ENCODE measurements around the gene ETV7.

The ETV7 gene

DNA sequence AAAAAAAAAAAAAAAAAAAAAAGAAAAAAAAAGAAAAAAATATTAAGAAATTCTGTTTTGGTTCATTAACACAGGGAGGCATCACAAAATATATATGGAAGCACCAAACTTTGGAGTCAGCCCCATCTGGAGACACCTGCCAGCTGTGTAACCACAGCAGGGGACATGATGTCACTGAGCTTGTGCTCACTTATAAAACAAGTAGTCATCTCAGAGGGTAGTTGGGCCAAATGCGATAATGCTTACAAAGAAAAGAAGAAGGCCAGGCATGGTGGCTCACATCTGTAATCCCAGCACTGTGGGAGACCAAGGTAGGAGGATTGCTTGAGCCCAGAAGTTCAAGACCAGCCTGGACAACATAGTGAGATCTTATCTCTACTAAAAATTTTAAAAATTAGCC is 49.7 kb downstream of the ETV7 start:
- DNase-seq: no peak

DNA sequence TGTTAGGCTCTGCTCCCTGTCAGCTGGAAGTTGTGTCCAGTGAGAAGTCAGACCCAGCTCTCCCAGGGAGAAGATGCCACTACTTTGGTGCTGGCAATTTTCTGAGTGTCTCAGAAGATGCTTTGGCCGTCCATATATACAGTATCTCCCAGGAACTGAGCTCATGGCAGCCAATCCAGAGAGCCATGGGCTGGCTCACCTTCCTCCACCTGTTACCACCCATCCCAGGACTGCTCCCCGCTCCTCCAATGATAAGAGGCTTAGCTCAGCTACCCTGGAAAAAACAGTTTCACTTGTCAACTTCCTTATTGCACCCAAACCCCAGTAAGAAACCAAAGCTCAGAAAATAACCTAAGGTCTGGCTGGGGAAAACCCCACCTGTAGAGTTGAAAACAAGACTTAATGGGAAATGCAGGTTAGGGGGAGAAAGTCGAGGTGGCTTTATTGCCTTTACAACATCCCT is 50.7 kb downstream of the ETV7 start, which contains the start of gene BNIP5:
Gene BNIP5, minus strand, starts transcription at position 110 of the 463 bp plus-strand sequence. CDS start 6,198 bp downstream, outside the sequence.
- DNase-seq: peak; percentile 30

DNA sequence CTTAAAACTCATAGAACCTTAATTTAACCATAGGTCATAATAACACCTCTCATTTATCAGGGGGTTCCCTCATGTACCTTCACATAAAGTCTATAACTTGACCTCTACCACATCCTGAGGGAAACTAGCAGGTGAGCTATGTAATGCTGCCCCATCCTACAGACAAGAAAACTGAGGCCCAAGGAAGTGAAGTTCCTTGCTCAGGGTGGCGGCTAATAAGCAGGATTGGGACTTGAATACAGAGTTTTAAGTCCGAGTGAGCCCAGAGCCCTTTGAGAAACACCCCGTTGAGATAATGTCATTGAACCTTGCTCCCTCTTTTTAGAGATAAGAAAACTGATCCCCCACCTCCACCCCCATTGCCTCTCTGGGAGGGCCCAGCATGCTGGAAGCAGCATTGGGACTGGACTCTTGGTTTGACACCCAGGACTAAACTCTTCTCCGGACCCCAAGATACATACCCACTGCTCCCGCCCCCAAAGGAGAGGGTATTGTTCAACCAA is 51.2 kb downstream of the ETV7 start:
- DNase-seq: no peak

- DNase-seq: no peak
Observed at GRCh38 chr6:36335465-36336207, 51.8 kb downstream of the ETV7 start.

- no peak for DNase-seq
Observed at GRCh38 chr6:36334832-36335459, 52.5 kb downstream of the ETV7 start.

- no peak for DNase-seq
Observed at GRCh38 chr6:36333931-36334725, 53.3 kb downstream of the ETV7 start.

GRCh38 chr6:36333171-36333895 is 54.1 kb downstream of the ETV7 start:
- no peak for DNase-seq

- no peak for DNase-seq
Observed at GRCh38 chr6:36331381-36331780, 56.1 kb downstream of the ETV7 start.

GRCh38 chr6:36330366-36330765 is 57.1 kb downstream of the ETV7 start:
- no peak for DNase-seq

- no peak for DNase-seq
Observed at GRCh38 chr6:36329798-36330291, 57.6 kb downstream of the ETV7 start.

GRCh38 chr6:36328600-36328999 is 58.9 kb downstream of the ETV7 start:
- no peak for DNase-seq

DNA sequence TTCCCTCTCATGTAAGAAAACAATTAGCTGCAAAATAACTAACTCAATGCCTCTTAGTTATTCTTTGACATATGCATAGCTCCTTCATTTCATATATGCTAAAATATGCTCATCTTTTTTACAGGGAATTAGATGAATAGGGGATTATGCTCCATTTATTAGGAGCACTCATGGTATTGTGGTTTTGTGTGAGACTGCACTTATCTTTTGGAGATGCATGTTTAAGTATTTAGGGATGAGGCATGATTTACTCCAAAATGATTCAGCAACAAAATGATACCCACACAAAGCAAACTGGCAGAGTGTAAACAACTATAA is 59.6 kb downstream of the ETV7 start:
- no peak for DNase-seq

GRCh38 chr6:36327226-36327918 is 60.1 kb downstream of the ETV7 start:
- DNase-seq: no peak

DNA sequence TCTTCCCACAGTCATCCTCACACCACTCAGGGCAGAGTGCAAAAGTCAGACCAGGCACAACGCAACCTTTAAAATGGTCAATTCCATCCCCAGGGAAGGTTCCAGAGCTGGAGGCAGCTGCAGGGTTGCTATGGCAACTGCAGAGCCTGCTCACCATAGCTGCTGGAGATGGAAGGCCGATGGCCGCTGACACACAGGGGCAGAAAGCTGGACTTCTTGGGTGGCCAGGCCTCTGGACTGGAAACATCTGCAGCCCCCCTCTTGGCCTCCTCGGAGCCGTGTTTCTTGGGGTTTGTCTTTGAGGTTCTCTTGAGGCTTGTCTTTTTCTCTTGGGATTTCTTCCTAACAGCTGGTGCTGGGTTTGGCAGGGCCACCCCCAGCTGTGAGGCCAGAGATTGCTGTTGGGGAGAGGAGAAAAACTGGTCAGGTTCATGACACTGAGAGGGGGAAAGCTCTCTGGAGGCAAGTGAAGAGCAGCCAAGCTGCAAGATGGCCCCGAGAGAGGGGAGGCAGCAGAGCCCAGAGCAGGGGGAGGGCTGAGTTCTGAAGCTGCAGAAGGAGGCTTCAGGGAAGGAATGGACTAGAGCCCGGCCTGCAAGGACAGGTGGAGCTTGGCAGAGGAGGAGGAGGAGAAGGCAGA is 61.0 kb downstream of the ETV7 start:
- no peak for DNase-seq

DNA sequence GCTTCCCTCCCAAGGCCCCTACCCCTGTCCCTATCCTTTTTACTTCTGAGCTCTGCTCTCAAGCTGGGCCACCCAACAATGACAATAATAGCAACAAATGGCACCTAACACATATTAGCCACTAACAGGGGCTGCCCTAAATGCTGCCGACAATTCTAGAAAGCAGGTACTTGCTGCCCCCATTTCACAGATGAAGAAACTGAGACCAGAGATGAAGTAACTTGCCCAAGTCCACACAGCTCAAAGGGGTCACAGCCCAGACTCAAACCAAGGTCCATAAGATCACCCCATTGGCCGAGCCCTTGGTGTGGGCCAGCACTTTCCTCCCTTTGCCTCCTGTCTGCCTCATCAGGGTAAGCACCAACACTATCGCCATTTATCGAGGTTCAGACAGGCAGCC is 62.8 kb downstream of the ETV7 start:
- DNase-seq: no peak

- no peak for DNase-seq
Observed at GRCh38 chr6:36324191-36324590, 63.3 kb downstream of the ETV7 start.

- DNase-seq: no peak
Observed at GRCh38 chr6:36323062-36323461, 64.4 kb downstream of the ETV7 start.

DNA sequence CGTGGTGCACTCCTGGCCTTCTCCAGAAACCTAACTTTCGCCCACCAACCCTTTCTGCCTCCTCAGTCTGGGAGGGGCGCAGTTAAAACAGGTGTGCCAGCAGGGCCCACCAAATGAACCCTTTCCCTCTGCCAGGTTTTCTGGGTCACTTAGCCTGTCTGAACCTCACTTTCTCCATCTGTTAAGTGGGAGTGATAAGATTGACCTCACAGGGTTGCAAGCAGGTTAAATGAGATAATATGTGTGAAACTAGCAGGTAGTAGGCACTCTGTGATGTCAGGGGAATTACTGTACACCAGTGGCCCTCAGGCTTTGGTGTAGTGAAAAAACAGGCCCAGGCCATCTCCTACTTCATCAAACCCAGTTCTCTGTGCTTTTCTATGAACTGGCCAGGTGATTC is 64.9 kb downstream of the ETV7 start:
- no peak for DNase-seq

- DNase-seq: no peak
Observed at GRCh38 chr6:36320475-36320874, 67.0 kb downstream of the ETV7 start.

GRCh38 chr6:36319821-36320220 is 67.6 kb downstream of the ETV7 start:
- DNase-seq: no peak

DNA sequence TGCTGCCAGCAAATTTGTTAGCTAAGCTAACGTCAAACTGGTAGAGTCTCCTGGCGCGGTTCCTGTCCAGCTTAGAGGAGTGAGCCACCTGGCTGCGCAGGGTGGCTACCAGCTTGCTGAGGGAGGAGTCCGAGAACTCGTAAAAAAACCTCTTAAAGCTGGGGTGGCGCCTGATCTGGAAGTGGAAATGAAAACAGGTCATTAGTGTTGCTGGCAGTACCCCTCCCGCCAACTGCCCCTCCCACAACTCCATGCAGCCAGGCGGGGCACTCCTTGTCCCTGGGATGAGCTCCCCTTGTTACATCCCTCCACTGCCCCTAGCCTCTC is 68.1 kb downstream of the ETV7 start:
- no peak for DNase-seq
